Loucy (cell line): Measurements from ENCODE around the gene ME3.

ENCODE experiments used
- CTCF ChIP-seq: fragments of 200-600 bp; sonication (generic); conservative IDR thresholded peaks from 2 replicates; pipeline ENCODE4 v1.5.1; 2014; ENCODE audit warnings: mild to moderate bottlenecking, antibody characterized with exemption, low read length
- EZH2phosphoT487 ChIP-seq: fragments of 200-600 bp; IDR thresholded peaks from 2 replicates; pipeline ENCODE4 v1.6.1; 2018; ENCODE audit warnings: antibody characterized with exemption, mild to moderate bottlenecking, moderate library complexity, borderline replicate concordance

- TF ChIP-seq CTCF (no peak), EZH2phosphoT487 (no peak)
Observed at GRCh38 chr11:86508604-86509587, 163.5 kb downstream of the ME3 start.
